Neutrophil (primary cell): ENCODE measurements around the gene PNPT1.
A peak's percentile ranks its signal among the peaks of the same experiment; 100 is the strongest.

Source experiments
- H3K27ac ChIP-seq: fragments of 200-600 bp; sonication (generic); 2 replicates; pipeline ENCODE4 v1.5.1; 2016; ENCODE audit warnings: mild to moderate bottlenecking, moderate library complexity
- H3K27me3 ChIP-seq: fragments of 200-600 bp; sonication (generic); 2 replicates; pipeline ENCODE4 v1.6.0; 2016; ENCODE audit warnings: mild to moderate bottlenecking
- H3K36me3 ChIP-seq: fragments of 200-600 bp; sonication (generic); 2 replicates; pipeline ENCODE4 v1.5.1; 2017
- H3K4me1 ChIP-seq, 2 experiments: fragments of 200-600 bp in 1 of 2; sonication (generic) in 1 of 2; 1 replicate in 1 of 2; 2 replicates in 1 of 2; pipeline versions ENCODE4 v1.5.1 to v1.6.1; 2013 to 2016; ENCODE audit warnings: low read depth in 1 of 2, low read length in 1 of 2, mild to moderate bottlenecking in 1 of 2, moderate library complexity in 1 of 2; ENCODE audit not compliant: control insufficient read depth in 1 of 2, insufficient read depth in 1 of 2
- H3K4me3 ChIP-seq, 2 experiments: fragments of 200-600 bp in 1 of 2; sonication (generic) in 1 of 2; 1 replicate in 1 of 2; 2 replicates in 1 of 2; pipeline ENCODE4 v1.5.1; 2013 to 2016; ENCODE audit warnings: low read depth in 1 of 2, low read length in 1 of 2, mild to moderate bottlenecking in 1 of 2, moderate library complexity in 1 of 2
- H3K9me3 ChIP-seq: fragments of 200-600 bp; sonication (generic); 2 replicates; pipeline ENCODE4 v1.5.1; 2016
- TF ChIP-seq, protein P1 (sequence below): fragments of 200-600 bp; sonication (generic); IDR thresholded peaks from 2 replicates; pipeline ENCODE4 v1.5.1; 2016; ENCODE audit warnings: antibody characterized with exemption

Gene PNPT1

GRCh38 chr2:55616551-55617174 lies 77.0 kb downstream of the PNPT1 start:
- H3K27me3 ChIP-seq, result no peaks in the 10 kb centered on the region
- peaks cover 36% of the 10 kb centered on the region for H3K36me3 ChIP-seq
- peak overlapping the region; percentile 90 for H3K27ac ChIP-seq
- H3K4me3 ChIP-seq, result peak overlapping the region; percentile 80 to 88
- TF ChIP-seq, protein P1, sequence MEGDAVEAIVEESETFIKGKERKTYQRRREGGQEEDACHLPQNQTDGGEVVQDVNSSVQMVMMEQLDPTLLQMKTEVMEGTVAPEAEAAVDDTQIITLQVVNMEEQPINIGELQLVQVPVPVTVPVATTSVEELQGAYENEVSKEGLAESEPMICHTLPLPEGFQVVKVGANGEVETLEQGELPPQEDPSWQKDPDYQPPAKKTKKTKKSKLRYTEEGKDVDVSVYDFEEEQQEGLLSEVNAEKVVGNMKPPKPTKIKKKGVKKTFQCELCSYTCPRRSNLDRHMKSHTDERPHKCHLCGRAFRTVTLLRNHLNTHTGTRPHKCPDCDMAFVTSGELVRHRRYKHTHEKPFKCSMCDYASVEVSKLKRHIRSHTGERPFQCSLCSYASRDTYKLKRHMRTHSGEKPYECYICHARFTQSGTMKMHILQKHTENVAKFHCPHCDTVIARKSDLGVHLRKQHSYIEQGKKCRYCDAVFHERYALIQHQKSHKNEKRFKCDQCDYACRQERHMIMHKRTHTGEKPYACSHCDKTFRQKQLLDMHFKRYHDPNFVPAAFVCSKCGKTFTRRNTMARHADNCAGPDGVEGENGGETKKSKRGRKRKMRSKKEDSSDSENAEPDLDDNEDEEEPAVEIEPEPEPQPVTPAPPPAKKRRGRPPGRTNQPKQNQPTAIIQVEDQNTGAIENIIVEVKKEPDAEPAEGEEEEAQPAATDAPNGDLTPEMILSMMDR, result no peak
- H3K9me3 ChIP-seq, result no peaks in the 10 kb centered on the region
- peaks cover 26 to 48% of the 10 kb centered on the region in 2 experiments for H3K4me1 ChIP-seq

GRCh38 chr2:55611997-55612396 lies 81.6 kb downstream of the PNPT1 start:
- TF ChIP-seq, protein P1, result no peak
- Histone ChIP-seq H3K9me3 (no peaks in the 10 kb centered on the region), H3K27me3 (no peaks in the 10 kb centered on the region), H3K27ac (no peak overlapping the region), H3K4me3 (no peak overlapping the region), H3K4me1 (peaks cover 12 to 22% of the 10 kb centered on the region in 2 experiments), H3K36me3 (peaks cover 41% of the 10 kb centered on the region)

DNA sequence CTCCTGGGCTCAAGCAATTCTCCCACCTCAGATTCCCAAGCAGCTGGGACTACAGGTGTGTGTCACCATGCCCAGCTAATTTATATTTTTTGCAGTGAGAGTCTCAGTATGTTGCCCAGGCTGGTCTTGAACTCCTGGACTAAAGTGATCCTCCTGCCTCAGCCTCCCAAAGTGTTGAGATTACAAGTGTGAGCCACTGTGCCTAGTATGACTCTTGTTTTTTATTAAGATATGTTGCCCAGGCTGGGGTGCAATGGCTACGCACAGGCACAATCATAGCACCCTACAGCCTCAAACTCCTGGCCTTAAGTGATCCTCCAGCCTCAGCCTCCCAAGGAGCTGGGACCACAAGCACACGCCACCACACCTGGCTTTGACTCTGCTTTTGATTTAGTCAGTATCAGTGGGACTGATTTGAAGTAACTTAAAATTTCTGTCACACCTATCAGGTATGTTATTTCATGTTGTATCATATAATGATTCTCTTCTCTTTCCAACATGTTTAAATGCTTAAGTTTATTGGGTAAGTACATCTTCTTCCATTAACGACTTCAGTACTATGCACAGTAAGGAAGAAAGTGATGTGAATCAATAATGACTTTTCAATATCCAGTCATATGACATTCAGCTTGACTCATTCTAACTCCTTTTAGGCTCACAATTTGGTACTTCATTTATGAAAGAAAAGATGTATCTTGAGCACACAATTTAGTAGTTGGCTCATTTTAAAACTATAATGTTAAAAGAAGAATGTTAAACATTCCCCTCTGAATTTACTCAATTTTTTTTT lies 82.5 kb downstream of the PNPT1 start:
- Histone ChIP-seq H3K27ac (no peak overlapping the region), H3K9me3 (no peaks in the 10 kb centered on the region), H3K36me3 (peaks cover 41% of the 10 kb centered on the region), H3K4me3 (no peak overlapping the region), H3K4me1 (peaks cover 9 to 14% of the 10 kb centered on the region in 2 experiments), H3K27me3 (no peaks in the 10 kb centered on the region)
- TF ChIP-seq, protein P1, result no peak

DNA sequence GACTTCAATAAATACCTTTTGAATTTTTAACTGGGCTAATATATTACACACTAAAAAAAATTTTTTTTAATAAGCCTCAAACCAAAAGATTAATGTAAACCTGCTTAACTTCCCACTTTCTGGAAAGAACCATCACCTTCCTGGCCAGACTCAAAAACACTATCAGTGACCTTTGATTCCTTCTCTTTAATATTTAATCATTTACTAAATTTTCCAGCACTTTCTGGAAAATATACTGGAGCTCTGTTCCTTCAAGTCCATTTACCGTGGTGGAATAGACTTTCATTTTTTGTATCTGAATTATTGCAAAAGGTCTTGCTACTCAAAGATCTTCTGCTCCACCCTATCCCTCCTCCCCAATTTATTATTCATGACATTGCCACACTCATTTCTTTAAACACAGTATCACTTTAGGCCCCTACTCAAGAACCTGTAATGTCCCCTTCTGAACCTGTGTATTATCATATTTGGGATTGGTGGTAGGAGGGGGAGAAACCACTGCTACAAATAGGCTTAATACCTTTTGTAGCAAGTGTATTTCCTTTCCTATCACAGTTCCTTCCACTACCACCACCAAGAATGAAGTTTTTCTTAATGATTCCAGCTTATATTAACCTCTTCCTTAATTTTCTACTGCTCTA lies 83.6 kb downstream of the PNPT1 start:
- Histone ChIP-seq H3K27ac (no peak overlapping the region), H3K36me3 (peaks cover 37% of the 10 kb centered on the region)

DNA sequence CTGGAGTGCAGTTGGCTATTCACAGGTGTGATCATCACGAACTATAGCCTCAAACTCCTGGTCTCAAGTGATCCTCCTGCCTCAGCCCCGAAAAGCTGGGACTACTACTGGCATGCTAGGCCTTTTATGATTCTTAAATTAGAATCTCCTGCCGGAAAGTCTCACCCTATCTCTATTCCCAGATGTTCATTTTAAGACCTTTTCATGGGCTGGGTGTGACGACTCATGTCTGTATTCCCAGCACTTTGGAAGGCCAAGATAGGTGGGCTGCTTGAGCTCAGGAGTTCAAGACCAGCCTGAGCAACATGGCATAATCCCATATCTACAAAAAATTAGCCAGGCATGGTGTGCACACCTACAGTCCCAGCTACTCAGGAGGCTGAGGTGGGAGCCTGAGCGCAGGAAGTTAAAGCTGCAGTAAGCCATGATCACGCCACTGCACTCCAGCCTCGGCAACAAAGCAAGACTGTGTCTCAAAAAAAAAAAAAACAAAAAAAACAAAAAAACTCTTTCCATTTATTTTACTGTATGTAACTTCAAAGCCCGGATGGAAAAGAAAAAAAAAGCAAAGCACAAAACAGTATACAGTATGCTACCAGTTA lies 84.3 kb downstream of the PNPT1 start:
- Histone ChIP-seq H3K27ac (no peak overlapping the region), H3K4me3 (no peak overlapping the region), H3K36me3 (peaks cover 29% of the 10 kb centered on the region), H3K9me3 (no peaks in the 10 kb centered on the region), H3K27me3 (no peaks in the 10 kb centered on the region), H3K4me1 (no peaks in the 10 kb centered on the region)
- TF ChIP-seq, protein P1, result no peak

More for the DNA sequence above, 83.6 kb downstream of the PNPT1 start:
- H3K4me3 ChIP-seq, result no peak overlapping the region
- H3K4me1 ChIP-seq, result peaks cover 0 to 3% of the 10 kb centered on the region in 2 experiments
- TF ChIP-seq, protein P1, result no peak
- H3K27me3 ChIP-seq, result no peaks in the 10 kb centered on the region
- H3K9me3 ChIP-seq, result no peaks in the 10 kb centered on the region
